Activated T-helper 1 cell treated with anti-CD3 and anti-CD28 coated beads, Interleukin-2, amount 50 U/mL, for 16 hours (primary cell): ENCODE measurements around the gene NUP107.
A peak's percentile ranks its signal among the peaks of the same experiment; 100 is the strongest.
"Not testable (repeated sequence)": the region's sequence is repeated elsewhere in the genome, so short reads cannot be mapped to it uniquely, and the experiment has no call there.

Experiments used
- DNase-seq, 2 donors: peaks; one replicate each; pipeline ENCODE4 v3.0.0-alpha.2; 2020; ENCODE audit warnings: low read depth in 1 of 2, low spot score in 1 of 2

The NUP107 gene

DNA sequence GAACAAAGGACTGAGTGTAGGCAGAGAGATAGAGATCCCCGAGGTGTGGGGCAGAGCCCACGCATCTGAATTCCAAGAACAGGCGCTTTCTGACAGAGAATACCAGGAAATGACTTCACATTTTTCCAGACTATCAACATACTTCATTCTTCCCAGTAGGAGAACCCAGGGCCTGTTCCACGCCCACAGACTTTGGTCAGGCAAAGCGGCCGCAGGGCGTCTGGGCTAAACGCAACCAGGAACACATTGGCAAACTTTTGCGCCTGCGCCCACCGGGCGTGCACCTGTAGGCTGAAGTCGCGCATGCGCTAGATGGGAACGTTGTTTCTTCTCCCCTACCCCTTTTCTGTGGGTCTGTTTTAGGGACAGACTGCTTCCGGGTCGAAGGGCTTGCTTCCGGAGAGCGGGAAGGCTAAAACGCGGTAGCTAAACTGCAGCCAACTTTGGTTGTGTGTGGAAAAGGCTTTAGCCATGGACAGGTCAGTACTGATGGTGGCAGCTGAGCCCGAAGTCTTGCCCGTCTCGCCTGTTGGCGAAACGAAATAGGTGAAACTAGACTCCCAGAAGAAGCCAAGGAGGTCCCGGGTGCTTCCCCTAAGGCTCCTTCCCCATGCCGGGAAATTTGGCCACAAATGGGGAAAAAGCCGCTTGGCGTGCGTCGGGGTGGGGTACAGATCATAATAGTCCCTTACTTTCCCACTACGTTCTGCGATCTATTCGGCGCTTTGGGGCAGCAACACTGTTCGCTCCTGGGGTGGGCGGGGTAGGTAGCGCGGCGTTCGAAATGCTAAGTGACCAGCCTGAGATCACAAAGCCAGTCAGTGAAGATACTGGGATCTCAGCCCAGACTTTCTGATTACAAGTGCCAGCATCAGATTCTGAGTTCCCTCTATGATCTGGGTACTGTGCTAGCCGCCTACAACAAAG, at the start of gene NUP107:
TSS of gene NUP107 (plus strand) at position 384 of the 927 bp plus-strand sequence. CDS start at position 472, 88 bp downstream.
- peak; percentile 94 to 95 for DNase-seq

DNA sequence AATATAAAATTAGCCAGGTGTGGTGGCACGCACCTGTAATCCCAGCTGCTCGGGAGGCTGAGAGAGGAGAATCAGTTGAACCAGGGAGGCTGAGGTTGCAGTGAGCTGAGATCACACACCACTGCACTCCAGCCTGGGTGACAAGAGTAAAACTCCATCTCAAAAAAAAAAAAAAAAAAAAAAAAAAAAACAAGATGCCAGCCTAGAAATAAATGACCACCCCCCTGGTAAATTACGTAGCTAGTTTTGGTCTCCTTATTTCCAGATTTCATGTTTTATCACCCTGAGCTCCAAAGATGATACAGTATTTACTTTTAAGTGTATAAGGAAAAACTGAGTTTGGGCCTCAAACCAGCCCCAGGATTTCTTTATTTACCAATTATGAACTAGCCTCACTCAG, 49.3 kb upstream of the NUP107 start:
- DNase-seq, result not testable (repeated sequence)

DNA sequence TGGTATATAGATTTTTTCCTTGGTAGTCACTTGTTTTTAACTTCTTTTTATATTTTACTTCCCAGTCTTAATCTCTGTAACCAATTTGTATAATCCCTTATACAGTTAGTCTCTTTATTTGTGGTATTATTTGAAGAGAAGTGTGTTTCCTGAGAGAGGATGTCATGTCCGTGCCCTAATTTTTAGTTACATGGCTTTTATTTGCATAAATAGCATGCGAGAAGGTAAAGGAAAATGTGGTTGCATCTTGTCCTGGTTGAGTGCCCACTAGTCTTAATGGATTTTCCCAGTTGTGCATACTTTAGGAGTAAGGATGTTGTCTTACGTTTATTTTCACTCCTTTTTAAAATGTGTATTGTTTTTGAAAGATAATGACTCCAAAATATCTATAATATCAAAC, 48.6 kb upstream of the NUP107 start:
- DNase-seq, result no peak

DNA sequence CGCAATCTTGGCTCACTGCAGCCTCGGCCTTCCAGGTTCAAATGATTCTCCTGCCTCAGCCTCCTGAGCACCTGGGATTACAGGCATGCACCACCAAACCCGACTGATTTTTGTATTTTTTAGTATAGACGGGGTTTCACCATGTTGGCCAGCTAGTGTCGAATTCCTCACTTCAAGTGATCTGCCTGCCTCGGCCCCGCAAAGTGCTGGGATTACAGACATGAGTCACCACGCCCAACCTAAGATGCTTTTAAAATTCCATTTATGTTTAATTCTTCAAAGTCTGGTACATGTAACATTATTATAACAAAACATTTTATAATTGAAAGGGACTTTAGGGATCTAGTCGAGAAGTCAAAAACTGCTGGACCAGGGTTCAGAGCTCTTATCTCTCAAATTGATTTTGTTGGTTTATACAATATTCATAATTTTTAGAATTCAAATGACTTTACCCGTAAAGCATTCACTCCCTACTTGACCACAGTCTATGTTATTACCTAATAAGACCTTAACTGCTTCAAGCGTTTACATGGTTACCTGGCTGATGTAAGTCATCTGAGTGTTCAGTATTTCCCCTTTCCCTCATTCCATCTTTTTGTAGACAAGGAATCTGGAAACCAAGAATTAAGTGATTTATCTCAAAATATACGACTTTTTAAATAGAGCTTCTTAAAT, 47.9 kb upstream of the NUP107 start:
- no peak for DNase-seq

DNA sequence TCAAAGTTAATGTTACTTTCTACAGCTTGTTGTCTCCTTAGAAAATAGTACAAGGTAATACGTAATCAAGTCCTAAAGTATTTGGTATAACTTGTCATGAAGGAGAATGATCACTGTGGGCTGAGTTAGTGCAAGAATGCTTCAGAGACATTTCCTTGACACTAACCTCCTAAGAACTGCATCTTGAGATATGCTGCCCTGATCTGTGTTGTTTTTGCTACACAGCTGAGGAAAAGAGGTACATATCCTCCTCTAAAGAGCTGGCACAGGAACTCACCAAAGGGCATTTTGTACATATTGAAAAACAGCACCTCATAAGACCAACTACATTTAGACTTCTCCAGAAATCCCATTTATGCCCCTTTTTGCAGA, 47.4 kb upstream of the NUP107 start:
- DNase-seq, result no peak

DNA sequence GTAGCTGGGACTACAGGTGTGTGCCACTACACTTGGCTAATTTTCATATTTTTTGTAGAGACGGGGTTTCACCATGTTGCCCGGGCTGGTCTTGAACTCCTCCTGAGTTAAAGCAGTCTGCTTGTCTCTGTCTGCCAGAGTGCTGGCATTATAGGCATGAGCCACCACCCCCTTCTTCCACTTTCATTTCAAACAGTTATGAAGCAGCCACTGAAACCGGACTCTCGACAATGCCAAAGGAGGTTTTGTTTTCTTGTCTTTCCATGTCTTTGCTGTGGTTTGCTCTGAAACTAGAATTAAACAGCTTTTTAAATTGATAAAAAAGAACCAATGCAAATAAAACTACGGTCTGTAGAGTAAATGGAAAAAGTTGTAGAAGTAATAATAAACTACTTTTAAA, 45.6 kb upstream of the NUP107 start:
- peak in 1 of 2 donors; percentile 15 for DNase-seq

DNA sequence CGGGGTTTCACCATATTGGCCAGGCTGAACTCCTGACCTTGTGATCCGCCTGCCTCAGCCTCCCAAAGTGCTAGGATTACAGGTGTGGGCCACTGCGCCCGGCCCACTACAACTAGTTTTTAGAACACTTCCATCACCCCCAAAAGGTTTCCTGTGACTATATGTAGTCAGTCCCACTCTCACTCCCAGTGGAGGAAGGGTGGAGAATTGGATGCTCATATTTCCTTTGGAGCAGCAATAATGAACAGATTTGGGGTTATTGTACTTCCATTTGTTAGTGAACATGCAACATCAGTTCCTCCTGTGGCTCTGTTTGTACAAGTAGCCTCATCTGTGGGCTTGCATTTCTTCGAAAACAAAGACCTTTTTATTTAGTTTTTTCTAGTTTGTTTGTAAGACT, 40.3 kb upstream of the NUP107 start:
- no peak for DNase-seq

DNA sequence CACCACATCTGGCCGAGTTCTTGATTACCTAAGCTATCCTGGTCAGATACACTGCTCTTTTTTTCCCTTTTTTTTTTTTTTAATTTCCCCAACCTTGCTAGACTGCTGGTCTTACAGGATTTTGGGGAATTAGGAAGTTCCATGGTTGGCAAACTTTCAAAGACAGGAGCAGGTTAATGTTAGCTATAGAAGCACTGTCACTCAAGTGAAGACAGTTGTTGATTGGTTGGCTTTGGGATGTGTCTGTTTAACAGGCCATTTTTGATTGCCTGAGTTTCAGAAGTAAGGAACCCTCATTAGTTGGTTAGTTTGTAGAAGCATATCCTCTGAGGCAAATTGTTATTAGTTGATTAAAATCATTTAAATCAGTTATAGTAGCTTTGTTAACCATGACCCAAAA, 39.3 kb upstream of the NUP107 start:
- no peak for DNase-seq

DNA sequence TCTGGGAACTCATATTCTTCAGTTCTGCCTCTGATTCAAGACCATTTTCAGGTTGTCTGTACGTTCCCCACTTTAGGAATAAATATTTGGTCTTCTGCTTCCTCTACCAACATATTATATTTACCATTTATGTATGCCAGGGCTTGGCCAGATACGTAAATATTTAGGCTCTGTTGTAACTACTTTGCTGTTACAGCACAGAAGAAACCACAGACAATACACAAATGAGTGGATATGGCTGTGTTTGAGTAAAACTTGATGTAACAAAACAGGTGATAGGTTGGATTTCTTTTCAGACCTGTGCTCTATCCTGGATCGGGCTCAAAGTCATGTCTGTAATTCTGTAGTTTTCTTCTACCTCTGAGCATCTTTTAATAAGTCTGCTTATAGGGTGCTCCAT, 38.6 kb upstream of the NUP107 start:
- no peak for DNase-seq

DNA sequence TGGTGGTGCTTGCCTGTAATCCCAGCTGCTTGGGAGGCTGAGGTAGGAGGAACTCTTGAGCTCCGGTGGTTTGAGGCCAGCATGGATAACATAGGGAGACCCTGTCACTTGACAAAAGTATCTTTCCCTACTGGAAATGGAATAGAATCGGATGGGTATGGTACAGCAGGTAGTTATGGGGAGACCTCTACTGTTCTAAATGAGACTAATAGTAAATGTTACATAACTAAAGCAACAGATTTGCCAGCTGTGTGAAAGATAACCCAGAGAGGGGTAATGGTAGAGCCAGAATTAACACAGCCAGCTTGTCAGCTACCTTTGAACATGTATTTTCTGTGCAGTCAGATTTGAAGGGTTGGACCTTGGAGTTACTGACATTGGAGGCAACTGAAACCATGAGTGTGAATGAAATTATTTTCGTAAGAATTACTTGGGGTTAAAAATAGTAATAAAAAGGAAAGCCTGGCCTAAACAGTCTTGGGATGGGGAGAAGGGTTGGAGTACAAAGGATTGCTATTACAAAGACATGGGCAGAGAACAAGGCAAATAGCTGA, 21.7 kb upstream of the NUP107 start:
- DNase-seq, result no peak

DNA sequence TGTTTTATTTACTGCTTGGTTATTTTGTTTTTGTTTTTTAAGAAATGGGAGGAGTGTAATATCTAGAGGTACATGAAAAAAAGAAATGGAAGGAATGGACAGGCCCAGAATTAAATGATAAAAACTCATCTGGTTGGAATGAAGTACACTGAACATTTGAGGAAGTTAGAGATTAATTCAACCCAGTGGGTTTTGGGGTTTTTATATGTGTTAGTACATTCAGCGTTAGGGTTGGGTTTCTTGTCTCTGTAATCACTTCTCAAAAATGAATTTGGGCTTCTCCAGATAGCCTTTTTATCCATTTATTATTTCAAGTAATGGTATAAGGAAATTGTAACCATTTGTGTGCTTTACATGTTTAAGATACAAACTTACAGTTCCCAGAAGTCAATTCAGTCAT, 19.5 kb upstream of the NUP107 start:
- DNase-seq, result no peak

DNA sequence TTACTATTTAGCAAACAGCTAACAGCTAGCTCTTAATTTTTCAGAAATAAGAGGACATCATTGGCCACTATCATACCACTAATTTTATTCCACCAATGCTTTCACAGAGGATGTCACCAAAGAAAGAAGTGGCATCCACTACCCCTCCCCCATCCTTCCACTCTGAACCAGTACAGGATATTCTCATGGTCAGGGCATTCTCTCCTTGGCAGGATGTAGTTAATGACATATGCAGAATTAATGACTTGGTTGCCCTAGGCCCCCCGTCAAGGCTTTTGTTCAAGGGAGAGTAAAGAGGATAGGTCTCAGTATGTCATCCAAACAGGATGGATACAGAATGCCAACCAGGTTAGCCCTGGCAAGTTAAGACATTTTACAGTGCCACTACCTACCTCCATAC, 18.9 kb upstream of the NUP107 start:
- no peak for DNase-seq

DNA sequence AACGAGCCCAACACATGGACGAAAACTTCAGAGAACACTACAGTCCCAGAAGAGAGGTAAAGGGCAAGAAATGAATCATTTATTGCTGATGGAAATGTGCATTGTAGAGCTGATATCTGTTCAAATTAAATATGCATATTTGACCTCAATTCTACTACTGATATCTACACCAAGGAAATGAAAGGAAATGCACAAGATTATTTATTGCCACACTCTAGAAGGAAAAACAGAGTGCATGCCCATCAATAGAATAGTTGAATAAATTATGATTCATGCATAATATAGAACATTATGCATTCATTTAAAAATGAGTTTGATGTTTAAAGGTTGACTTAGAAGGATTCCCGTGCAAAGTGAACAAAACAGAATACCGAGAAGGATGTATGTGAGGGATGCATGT, 15.6 kb upstream of the NUP107 start:
- DNase-seq, result no peak

DNA sequence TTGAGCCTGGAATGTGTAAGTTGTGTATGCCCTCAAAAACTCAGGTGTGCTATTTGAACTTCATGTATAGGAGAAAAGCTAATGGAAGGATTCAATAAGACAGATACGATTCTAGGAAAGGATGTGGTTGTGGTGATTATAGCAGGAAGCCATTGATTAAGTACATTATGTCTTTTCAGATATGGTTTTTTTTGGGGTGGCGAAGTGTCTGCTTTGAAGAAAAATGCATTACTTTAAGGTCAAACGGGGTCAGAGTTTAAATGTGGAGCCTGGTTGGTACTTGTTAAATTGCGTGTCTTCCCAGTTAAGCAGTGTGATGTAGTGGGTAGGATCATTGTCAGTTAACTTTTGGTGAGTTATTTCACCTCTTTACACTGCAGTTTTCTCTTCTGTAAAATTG, 13.0 kb upstream of the NUP107 start:
- no peak for DNase-seq

DNA sequence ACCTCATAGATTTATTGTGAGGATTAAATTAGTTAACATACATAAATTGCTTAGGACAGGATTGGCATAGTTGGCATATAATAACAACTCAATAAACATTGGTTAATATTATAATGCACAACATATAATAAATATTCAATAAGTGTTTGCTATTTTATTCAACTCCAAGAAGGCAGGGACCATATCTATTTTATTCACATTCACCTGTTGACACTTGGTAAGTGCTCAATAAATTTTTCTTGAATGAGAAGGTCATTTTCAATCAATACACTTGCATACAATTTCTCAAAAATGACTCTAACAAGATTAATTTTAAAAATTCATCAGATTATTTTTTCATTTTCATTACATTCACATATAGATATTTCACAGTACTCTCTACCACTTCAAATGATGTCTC, 12.4 kb upstream of the NUP107 start:
- no peak for DNase-seq

DNA sequence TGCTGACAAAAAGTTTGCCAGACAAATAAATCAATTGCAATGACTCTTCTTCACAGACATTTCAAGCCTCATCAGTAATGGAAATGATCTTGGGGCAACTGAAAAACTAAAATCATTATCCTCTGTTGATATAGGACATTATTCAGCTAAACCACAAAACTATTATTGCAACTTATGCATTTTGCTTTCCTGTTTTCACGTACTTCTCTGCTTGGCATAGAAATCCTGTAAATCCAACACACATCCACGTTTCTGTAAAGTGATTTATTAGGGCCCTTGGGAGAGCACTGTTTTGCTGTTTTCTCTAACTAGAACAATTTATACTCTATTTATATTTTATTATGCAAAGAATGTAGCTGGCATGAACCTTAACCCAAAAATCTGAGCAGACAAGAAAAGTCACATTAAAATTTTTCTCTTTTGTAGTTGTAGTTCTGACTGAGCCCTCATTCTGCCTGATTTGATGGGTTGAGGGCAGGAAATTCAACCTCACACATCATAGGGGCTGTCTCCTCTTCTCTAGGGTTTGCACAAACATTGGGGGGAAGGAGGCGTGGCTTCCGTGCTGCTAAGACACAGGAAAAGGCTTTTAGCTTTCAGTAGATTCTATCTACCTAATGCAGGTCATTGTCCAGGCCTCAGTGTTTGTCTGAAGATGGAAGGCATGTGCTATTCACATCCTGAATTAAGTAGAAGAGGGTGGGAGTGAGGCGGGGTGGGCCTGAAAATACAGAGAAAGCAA, 11.5 kb upstream of the NUP107 start:
- peak; percentile 15 to 50 for DNase-seq

DNA sequence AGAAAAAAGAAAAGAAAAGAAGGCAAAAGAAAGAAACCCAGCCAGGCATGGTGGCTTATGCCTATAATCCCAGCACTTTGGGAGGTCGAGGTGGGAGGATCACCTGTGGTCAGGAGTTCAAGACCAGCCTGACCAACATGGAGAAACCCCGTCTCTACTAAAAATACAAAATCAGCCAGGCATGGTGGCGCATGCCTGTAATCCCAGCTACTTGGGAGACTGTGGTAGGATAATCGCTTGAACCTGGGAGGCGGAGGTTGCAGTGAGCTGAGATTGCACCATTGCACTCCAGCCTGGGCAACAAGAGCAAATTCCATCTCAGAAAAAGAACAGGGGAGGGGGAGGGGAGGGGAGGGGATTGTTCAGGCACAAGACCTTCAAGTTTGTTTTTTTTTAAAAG, 9.9 kb upstream of the NUP107 start:
- DNase-seq, result not testable (repeated sequence)

DNA sequence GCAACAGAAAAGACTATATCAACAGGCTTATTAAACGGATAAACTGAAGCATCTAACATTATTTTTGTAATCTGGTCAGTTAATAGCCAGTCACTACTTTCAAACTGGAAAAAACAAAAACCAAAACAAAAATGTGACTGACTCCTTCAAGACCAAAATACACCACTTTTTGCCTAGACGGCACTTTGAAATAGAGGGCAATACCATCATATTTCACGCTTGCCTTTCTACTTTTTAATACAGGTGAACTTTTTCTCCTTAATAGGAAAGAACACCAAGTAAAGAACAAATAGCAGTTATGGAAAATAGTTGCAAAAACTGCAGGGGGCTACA, 550 bp upstream of the NUP107 start:
- no peak for DNase-seq

DNA sequence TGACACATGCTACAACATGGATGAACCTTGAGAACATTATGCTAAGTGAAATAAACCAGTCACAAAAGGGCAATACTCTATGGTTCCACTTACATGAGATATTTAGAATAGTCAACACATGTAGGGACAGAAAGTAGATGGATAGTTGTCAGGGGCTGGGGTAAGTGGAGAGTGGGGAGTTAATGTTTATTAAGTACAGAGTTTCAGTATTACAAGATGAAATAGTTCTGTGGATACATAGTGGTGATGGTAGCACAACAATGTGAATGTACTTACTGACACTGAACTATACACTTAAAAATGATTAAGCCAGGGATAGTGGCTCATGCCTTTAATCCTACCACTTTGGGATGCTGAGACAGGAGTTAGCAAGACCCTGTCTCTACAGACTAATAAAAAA, 8.7 kb downstream of the NUP107 start:
- no peak for DNase-seq

DNA sequence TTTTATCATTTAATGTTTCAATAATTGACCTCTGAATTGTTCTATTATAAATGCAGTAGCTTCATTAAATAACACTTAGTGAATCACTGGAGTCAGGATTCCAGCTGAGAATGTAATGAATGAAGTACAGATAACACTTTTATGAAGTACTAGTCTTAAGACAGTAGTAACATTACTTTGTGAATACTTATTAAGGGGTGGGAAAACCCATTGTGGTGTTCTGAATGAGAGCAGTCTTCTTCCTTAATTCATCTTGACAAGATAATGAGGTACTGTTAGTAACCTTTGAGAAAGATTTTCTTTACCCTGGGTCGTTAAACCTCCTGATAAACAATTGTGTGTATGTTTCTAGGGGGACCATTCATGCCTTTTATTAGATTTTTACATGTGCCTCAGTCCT, 12.7 kb downstream of the NUP107 start:
- no peak for DNase-seq

DNA sequence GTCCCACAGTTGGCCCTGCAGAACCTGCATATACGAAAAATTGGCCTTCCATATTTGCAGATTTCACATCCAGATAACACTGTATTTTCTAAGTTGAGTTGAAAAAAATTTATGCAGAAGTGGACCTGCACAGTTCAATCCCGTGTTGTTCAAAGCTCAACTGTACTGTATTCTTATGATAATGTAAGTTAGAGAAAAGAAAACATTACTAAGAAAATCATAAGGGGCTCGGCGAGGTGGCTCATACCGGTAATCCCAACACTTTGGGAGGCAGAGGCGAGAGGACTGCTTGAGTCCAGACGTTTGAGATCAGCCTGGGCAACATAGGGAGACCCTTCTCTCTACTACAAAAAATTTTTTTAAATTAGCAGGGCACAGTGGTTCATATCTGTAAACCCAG, 41.0 kb downstream of the NUP107 start:
- no peak for DNase-seq

DNA sequence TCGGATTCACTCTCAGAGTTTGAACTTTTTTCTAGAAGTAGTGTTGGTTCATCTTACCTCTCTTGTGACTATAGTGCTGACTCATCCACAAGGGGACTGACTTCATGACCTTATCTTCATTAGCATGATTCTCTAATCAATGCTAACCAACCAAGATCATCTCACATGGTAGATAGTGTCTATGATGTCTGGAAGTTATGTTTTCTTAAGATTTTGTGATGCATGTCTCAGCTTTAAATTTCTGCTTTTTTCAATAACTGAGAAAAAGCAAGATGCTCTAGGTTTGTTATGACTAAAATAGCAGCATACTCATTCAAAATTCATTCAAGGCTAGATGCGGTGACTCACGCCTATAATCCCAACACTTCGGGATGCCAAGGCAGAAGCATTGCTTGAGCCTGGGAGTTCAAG, 46.9 kb downstream of the NUP107 start:
- DNase-seq, result no peak
